GM19463 (cell line): ENCODE data around the gene NDST3.

Source experiments
- ATAC-seq: cut with Tn5 transposase; IDR thresholded peaks from one replicate; pipeline ENCODE4 v1.9.1; 2021; ENCODE audit warnings: mild to moderate bottlenecking, moderate library complexity; ENCODE audit not compliant: unreplicated experiment

Gene NDST3

DNA sequence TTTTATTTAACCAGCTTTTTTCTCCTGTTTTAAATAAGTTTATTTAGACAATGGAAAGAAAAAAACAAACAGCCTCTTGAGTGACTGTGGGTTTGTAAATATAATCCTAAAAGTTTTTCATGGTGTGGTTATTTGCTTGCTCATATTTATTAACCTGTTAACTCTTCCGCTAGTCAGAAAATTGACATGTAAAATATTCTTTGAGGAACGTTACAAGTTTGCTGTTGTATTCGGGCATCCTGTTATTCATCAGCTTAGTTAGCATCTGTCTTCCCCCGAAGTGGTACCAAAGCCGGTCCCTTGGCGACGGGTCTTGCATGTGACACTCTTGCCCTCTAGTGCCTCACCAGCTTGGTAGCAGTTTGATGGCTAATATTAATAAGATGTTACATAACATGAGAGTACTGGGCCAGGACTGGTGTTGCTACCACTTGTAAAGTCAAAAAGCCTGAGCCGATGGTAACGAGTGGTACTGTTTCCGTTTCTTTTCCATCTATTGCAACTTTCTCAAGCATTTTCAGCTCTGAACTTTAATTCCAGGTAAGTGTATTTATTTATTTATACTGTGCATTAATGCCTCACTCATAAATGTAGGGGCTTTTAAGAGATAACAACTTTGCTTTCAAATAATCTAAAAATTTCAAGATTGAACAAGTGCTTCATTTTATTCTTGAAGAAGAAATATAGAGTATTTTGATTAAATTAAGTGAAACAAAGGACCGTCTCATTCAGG is at the start of gene NDST3:
Gene NDST3 (plus strand): TSS at position 434 of the 733 bp plus-strand sequence. CDS start 19,425 bp downstream, outside the sequence.
- no peak for ATAC-seq

DNA sequence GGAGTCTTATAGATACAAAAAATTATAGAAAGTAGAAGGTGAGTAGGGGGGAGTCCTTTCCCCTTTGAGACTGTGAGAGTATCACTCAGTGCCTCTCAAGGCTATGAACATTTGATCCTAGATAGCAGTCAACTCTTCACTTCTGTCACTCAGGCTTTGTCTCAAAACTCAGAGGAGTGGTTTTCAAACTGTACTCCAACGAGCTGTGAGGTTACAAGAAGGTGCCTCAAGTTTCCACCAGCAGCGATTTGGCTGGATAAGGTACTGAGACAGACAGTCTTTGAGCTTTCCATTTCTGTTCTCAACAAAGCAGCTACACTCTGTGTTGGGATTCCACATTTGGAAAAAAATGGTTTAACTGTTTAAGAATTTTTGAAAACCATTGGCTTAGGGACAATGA is 48.0 kb upstream of the NDST3 start:
- ATAC-seq: no peak

DNA sequence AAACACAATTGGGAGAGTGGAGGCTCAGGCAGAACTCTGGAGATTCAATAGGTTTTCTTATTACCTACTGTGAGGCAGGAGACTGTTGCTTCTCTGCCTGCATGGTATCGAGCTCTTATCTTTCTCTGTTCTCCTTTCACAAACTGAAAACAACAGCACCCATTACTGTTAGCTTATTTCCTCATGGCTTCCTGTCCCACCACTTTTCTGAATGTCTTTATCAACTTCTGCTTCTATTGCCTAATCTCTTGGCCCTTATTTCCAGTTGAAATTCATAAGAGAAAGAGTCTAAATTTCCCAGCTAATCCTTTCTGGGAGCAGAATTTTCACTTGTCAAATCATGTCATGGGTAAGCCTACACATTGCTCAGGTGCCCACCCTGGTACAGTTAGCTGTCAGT is 46.8 kb upstream of the NDST3 start:
- no peak for ATAC-seq

DNA sequence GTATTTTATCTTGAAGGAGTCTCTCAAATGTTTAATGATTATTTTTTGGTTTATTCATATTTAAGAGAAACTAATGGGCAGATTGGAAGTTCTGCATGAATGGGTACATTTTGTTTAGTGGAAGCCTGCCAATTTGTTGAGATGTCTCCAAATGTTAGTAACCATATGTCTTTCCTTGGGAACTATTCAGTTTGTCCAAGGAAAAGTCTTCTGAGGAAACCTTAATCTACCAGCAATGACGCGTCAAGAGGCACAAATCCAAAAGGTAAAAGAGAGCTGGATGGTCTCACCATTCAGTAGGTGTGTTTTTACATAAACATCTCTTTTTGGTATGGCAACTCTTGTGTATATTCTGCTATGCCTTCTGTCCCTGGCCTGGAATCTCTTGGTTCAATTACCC is 37.4 kb upstream of the NDST3 start:
- no peak for ATAC-seq

DNA sequence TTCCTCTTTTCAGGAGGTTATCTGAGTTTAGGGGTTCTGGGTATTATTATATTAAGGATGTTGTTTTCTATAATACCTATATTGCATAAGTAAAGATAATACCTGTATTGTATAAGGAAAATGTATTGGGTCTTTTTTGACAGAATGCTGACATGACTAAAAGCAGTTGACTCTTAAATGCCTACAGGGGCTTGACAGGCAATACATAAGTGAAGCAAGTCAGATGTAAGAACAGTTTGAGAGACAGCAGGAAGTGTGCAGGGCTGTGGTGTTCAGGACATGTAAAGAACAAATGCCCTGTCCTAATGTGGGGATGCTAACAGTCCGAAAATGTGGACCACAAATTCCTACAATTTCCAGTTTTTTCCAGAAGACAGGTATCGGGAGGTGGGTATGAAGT is 30.2 kb upstream of the NDST3 start:
- ATAC-seq: no peak

DNA sequence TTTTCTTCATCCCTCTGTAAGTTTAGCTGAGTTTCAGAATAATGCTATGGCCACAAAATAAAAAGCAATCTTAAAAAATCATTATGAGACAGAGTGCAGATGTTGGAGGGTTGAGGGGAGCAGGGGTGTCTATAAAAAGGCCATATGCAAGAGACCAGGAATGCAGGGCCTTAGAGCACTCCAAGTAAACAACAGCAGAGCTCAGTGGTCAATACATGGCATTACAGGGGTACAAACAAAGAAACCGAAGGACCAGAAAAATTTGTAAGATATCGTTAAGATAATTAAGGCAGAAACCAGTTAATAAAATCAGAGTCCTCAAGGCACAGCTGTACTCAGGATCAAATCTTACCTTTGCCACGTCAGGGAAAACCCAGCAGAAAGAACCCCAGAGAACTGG is 28.4 kb upstream of the NDST3 start:
- no peak for ATAC-seq

DNA sequence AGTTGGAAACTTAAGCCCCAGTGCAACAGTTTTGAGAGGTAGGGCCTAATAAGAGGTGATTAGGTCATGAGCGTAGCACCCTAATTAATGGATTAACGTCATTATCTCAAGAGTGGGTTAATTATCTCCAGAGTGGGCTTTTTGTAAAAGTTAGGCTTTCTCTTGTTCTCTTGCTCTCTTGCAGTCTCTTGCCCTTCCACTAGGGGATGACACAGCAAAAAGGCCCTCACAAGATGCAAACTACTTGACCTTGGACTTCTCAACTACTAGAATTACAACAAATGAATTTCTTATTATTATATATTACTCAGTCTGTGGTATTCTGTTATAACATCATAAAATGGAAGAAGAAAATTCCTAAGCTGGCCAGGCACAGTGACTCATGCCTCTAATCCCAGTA is 22.1 kb upstream of the NDST3 start:
- ATAC-seq: no peak

DNA sequence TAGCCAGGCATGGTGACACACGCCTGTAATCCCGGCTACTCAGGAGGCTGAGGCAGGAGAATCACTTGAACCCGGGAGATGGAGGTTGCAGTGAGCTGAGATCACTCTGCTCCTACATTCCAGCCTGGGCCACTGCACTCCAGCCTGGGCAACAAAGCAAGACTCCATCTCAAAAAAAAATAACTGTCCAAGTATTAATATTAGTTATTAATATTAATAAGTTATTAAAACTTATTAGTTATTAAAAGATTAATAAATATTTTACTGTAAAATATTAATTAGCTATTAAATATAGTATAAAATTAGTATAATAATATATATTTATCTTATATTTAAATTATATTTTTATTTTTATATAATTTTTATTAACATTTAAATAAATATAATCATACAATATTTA is 19.5 kb upstream of the NDST3 start:
- no peak for ATAC-seq

DNA sequence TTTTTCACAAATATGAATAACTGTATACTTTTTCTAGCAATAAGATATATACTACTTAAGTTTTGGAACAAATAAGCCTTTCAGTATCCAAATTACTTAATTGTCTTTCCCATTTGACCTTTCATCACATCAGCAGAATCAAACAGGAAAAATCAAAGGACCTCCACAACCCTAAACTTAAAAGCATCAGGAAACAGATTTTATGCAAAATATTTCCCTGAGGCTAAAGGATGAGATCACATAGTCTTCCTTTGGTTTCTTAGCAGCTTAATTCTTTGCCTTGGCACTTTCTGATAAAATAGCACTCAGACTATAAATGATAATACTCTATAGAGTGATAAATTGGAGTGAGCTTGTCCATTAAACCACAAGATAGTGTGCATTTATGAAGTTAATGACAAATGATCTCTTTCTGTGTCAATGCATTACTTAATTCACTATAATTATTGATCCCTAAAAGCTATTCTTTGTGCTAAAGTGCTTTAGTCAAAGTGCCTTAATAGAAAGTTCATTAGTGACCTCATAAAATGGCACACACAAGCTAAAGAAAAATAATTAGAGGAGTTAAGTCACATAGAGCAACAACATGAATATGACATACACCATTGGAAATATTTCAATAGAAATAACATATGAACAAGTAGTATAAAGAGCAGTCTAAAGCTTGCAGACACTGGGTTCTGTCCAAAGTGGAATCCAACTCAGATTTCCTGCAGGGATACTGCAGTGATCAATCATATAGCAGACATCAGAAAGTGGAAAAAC is 15.7 kb upstream of the NDST3 start:
- no peak for ATAC-seq

DNA sequence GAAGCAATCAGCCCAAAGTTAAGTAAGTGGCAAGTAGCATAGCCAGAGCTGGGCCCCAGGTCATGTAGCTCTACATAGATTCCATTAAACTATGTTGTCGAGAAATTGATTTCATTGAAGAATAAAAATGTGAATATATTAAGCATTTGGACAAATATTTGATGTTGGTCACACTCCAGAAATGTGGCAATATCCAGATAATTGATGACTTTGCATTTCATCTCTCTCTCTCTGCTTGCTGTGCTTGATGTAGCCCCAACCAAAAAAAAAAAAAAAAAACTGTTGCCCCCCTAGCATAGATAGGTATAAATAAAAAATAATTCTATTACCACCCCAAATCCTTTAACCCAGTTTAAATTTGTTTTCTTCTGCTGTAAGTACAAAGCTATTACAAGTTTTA is 7.5 kb upstream of the NDST3 start:
- ATAC-seq: no peak

DNA sequence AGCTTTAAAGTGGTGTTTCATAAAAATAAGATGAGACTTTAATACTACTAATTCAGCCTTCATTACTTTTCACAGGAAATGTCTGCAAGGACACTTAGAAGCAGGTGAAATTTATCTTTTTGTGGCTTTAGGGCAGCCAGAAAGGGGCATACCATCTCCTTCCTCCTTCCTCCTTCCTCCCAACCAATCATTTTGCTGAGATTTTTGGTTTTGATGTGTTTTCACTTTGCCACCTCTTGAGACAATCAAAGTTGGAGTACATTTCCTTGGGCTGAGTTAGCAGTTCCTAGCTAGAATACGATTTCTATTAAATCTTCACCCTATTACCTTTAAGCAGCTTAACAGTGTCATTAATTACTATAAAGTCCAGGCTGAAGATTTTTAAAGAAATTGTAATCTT is 5.1 kb upstream of the NDST3 start:
- no peak for ATAC-seq

DNA sequence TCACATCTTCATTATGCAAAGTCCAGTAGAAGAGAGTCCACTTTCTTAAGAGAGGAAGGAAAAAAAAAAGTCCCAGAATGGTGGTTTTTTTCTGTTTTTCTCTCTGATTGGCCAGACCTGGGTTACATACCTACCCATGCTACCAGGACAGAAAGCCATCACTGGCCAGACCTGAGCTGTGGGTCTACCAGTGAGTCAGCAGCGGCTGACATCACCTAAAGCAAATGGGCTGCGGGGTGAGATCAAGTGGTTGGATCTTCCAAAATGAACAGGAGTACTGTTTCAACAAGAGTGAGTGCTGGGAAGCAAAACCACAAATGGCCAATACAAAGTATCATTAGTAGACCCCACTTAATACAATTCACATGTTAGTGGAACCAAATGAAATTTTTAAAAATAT is 1.6 kb upstream of the NDST3 start:
- ATAC-seq: no peak

DNA sequence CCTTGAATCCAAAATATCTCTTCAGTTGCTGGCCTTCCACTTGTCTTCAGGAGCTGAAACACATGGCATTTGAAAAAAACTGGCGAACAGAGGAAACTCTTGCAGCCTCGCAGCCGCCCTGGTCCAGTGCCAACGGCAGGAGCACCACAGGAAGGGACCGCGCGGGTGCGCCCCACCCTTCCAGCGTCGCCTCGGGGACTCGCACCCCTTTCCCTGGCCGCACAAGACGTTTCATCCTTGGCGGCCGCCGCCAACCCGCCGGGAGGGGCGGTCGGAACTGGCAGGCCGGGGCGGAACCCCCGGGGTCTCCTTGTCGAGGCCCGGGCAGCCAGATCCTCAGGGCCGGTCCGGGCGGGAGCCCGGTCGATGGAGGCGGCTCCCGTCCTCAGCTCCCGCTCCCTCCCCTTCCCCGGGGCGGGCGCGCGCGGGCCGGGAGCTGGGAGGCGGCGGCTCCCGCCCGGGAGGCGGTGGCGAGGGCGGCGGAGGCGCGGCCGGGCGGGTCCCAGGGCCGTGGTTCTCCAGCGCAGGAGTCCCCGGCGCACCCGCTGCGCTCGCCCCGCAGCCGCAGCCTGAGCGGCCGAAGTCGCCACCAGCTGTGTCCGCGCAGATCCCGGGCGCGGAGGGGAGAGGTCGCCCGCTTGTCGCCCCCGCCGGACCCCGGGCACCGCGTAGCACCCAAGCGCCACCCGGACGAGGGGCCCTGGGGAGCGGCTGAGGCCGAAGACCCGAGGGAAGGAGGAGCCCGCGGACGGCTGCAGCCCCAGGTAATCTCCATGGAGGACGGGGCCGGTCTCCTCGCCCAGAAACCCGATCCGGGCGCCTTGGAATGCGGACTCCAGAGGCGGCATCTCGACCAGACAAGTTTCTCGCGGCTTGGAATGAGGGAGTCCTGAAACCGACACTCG is 886 bp upstream of the NDST3 start:
- peak; percentile 43 for ATAC-seq

DNA sequence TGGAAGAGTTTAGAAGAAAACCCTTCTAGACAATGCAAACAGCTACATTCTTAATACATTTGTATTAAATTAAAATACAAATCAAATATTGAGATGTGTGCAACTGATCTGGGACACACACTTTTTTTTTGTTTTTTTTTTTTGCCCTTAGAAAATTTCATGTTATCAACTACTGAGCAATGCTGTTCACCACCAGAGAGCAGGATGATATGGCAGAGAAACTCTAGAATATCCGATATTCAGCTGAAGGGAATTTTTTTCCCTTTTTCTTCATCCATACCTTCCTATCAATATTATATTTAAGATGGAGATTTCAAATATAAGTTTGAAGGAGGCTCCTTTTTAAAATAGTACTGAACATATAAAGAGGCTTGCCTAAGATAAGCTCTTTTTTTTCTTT is 1.0 kb downstream of the NDST3 start:
- no peak for ATAC-seq

DNA sequence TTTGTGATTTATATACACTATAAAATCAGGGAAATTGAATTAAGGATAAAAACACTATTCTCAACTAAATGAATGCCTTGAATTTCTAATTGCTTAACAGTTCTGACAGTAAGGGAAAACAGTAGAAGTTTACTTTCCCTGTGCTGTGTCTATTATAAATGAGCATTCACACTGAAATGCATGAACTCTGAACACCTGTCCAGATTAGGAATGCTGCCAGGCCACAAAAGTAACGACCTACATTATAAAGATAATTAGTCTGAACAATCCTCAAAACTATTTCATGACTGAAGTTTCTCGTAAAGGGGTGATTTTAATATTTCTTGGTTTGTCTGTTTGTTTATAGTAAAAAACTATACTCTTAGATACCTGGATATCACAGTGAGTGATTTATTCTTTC is 2.0 kb downstream of the NDST3 start:
- no peak for ATAC-seq

DNA sequence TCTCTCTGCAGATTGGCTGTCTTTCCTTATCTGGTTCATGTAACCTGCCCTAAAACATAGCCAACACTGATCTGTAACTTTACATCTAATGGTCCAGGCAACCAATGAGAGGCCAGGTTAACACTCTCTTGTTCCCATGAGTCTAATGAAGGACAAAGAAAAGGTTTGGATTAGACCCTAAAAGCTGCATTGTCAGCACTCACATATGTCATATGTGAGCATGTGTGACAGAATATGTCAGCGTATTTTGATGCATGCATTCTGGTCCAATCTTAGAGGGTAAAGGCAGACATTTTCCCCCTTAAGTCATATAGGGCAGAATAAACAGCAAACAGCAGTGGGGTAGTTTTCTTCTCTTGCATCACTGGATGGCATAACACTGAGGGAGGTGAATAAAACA is 3.7 kb downstream of the NDST3 start:
- no peak for ATAC-seq

DNA sequence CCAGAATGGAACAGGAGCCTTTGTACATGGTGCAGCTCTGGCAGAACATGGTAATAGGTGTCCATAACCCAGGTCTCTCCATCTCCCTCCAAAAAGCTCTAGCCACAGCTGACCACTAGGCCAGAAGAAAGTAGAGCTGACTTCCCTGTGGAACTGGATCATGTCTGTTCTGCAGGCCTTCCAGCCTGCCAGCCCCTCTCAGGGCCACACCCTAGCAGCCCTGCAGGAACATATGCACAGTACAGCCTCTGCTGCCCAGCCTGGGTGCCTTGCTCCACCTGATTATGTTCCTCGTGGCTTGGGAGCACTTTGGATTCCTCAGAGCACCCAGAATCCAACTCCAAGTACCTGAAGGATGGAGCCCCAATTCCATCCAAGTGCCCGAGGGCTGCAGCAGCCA is 12.0 kb downstream of the NDST3 start:
- ATAC-seq: no peak

DNA sequence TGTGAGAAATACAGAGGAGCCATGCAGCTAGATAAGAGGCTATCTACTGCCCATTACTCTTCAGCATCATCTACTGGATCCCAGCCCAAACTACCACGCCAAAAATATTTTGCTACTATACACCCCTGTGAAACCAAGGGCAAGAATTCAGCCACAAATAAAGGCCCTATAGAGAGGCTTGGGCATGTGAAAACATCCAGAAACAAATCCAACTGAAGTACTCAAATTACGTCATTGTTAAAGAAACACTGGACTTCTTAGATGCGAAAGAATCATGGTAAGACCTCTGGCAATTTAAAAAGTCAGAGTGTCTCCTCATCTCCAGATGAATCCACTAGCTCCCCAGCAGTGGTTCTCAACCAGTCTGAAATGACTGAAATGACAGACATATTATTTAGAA is 12.8 kb downstream of the NDST3 start:
- ATAC-seq: no peak

DNA sequence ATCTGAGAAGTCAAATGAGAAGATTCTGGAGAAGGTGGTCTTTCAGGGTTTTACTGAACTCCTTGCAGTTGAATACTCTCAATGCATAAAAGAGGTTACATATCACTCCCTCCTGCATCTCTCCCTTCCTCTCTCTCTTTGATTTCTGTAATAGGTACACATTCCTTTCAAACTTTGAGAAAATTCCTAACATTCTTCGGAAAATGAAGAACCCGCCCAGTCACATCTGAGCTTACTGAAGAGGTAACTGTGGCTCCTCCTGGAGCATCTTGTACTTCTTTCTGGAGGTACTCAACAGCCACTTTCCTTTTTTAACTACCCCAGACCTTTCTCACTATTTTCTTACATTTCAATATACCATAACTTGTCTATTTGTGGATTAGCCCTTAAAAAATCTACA is 24.7 kb downstream of the NDST3 start:
- ATAC-seq: no peak

DNA sequence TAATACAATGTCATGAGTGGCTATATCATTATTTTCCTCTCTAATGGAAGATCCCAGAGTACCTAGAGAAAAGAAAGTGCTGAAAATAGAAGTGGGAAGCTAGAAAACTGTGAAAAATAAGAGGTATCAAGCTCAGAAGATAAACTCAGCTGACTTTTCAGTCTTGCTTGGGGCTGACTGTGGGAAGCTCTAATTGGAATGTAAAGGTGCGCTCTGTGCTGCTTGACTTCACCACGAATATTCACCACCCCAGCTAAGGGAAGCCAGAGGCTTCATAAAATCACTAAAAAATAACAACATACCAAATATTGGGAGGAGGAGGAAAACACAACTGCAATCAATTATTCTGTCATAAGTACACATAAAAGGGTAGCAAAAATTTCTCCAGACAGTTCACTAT is 25.1 kb downstream of the NDST3 start:
- no peak for ATAC-seq

DNA sequence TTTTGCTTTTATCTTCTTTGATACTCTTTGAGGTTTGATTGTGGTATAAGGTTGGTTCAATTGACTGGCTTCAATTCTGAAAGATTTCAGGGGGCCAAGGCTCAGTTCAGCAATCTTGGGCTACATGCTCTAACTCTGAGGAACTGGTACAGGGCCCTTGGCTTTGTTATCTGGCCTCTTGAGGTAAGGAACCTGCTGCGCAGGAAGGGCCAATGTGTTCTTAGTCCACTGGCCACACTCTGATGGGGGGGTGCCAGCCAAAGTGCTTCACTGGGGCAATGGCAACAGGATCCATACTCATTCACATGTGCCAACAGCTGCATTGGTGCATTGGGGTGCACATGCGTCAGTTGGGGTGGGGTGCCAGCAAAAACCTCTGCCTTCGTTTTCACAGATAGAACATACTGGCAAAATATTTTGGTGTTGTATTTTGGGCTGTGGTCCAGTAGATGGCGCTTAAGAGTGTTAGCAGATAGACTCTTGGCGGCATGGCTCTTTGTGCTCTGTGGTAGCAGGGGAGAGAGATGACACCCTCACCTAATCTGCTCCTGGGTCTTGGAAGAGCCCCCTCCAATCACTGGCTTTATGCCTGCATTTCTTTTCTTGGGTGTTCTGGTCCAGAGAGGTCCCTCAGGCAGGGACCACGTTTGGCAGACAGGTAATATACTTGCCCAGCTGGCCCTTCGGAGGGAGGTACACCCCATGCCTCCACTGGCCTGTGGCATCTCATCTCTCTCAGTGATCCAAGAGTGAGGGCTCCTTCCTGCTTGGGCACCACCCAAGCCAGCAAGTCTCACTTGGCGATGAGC is 42.9 kb downstream of the NDST3 start:
- ATAC-seq: peak; percentile 80
